IPS DF 6.9 (cell line): ENCODE results near the gene MID2.
"Not testable (repeated sequence)": the region's sequence is repeated elsewhere in the genome, so short reads cannot be mapped to it uniquely, and the experiment has no call there.

ENCODE experiments used
- DNase-seq: peaks from one replicate; pipeline ENCODE4 v3.0.0-alpha.2; 2013; ENCODE audit warnings: low read depth, low spot score
- H3K27ac ChIP-seq: one replicate; pipeline ENCODE4 v1.5.1; 2013; ENCODE audit warnings: low read length, control low read depth
- H3K27me3 ChIP-seq: 2 replicates; pipeline ENCODE4 v1.6.1; 2013; ENCODE audit warnings: mild to moderate bottlenecking, low read length; ENCODE audit not compliant: control insufficient read depth, insufficient read depth
- H3K36me3 ChIP-seq: 2 replicates; pipeline ENCODE4 v1.6.1; 2013; ENCODE audit warnings: low read length; ENCODE audit not compliant: control insufficient read depth, insufficient read depth
- H3K4me1 ChIP-seq: 2 replicates; pipeline ENCODE4 v1.6.1; 2013; ENCODE audit warnings: low read length; ENCODE audit not compliant: control insufficient read depth, insufficient read depth
- H3K4me3 ChIP-seq: 2 replicates; pipeline ENCODE4 v1.5.1; 2013; ENCODE audit warnings: mild to moderate bottlenecking, low read length
- H3K9me3 ChIP-seq: 2 replicates; pipeline ENCODE4 v1.6.1; 2013; ENCODE audit warnings: low read length, inconsistent platforms; ENCODE audit not compliant: control insufficient read depth, insufficient read depth
- WGBS: extraction: QIAGEN DNeasy Blood & Tissue Kit; methylation state at CpG from one replicate; pipeline ENCODE4 v1.1.7; 2013; ENCODE audit warnings: mixed read lengths, missing lambda C conversion rate; ENCODE audit not compliant: insufficient read length, insufficient coverage; 5-methylcytosine and 5-hydroxymethylcytosine counted together

Gene MID2

GRCh38 chrX:107840971-107841370, 15.3 kb downstream of the MID2 start:
- Histone ChIP-seq H3K36me3 (no peaks in the 10 kb centered on the region), H3K4me3 (no peak overlapping the region), H3K9me3 (no peaks in the 10 kb centered on the region), H3K27ac (no peak overlapping the region), H3K27me3 (no peaks in the 10 kb centered on the region), H3K4me1 (no peaks in the 10 kb centered on the region)
- WGBS, result no CpG with 5 or more reads among the region's 15 CpGs
- DNase-seq, result no peak

GRCh38 chrX:107842715-107843400, 17.2 kb downstream of the MID2 start:
- no CpG with 5 or more reads among the region's 6 CpGs for WGBS

GRCh38 chrX:107845625-107846024, 20.0 kb downstream of the MID2 start:
- no peaks in the 10 kb centered on the region for H3K36me3 ChIP-seq
- no peak for DNase-seq
- WGBS, result no CpG with 5 or more reads among the region's 1 CpG
- H3K27me3 ChIP-seq, result no peaks in the 10 kb centered on the region
- H3K9me3 ChIP-seq, result no peaks in the 10 kb centered on the region
- no peaks in the 10 kb centered on the region; the same call in 1 of the 2 replicates for H3K4me1 ChIP-seq
- no peak overlapping the region for H3K27ac ChIP-seq
- H3K4me3 ChIP-seq, result no peak overlapping the region

More at GRCh38 chrX:107842715-107843400, 17.2 kb downstream of the MID2 start:
- H3K4me3 ChIP-seq, result no peak overlapping the region
- no peaks in the 10 kb centered on the region for H3K36me3 ChIP-seq
- H3K27me3 ChIP-seq, result no peaks in the 10 kb centered on the region
- no peaks in the 10 kb centered on the region for H3K4me1 ChIP-seq
- H3K9me3 ChIP-seq, result no peaks in the 10 kb centered on the region
- no peak for DNase-seq
- no peak overlapping the region for H3K27ac ChIP-seq

- WGBS, result no CpG with 5 or more reads among the region's 2 CpGs
- Histone ChIP-seq H3K36me3 (no peaks in the 10 kb centered on the region), H3K9me3 (no peaks in the 10 kb centered on the region), H3K4me1 (no peaks in the 10 kb centered on the region; the same call in 1 of the 2 replicates), H3K27ac (no peak overlapping the region), H3K4me3 (no peak overlapping the region), H3K27me3 (no peaks in the 10 kb centered on the region)
- no peak for DNase-seq
Observed at GRCh38 chrX:107848591-107848990, 22.9 kb downstream of the MID2 start.

GRCh38 chrX:107849747-107850421, 24.2 kb downstream of the MID2 start:
- no CpG with 5 or more reads among the region's 5 CpGs for WGBS
- Histone ChIP-seq H3K27ac (no peak overlapping the region), H3K4me1 (no peaks in the 10 kb centered on the region; the same call in 1 of the 2 replicates), H3K27me3 (no peaks in the 10 kb centered on the region), H3K9me3 (no peaks in the 10 kb centered on the region), H3K36me3 (no peaks in the 10 kb centered on the region), H3K4me3 (no peak overlapping the region)
- DNase-seq, result no peak

- H3K27me3 ChIP-seq, result no peaks in the 10 kb centered on the region
- DNase-seq, result no peak
Observed at GRCh38 chrX:107850422-107850765, 24.7 kb downstream of the MID2 start.

GRCh38 chrX:107851215-107851614, 25.5 kb downstream of the MID2 start:
- no CpG with 5 or more reads among the region's 2 CpGs for WGBS
- Histone ChIP-seq H3K4me3 (no peak overlapping the region), H3K9me3 (no peaks in the 10 kb centered on the region), H3K4me1 (no peaks in the 10 kb centered on the region; the same call in 1 of the 2 replicates), H3K27me3 (no peaks in the 10 kb centered on the region), H3K27ac (no peak overlapping the region), H3K36me3 (no peaks in the 10 kb centered on the region)
- DNase-seq, result no peak

More at GRCh38 chrX:107850422-107850765, 24.7 kb downstream of the MID2 start:
- Histone ChIP-seq H3K4me1 (no peaks in the 10 kb centered on the region; the same call in 1 of the 2 replicates), H3K4me3 (no peak overlapping the region), H3K9me3 (no peaks in the 10 kb centered on the region), H3K27ac (no peak overlapping the region), H3K36me3 (no peaks in the 10 kb centered on the region)
- WGBS, result no CpG with 5 or more reads among the region's 2 CpGs

GRCh38 chrX:107851665-107852064, 26.0 kb downstream of the MID2 start:
- not testable (repeated sequence) for DNase-seq, H3K36me3 ChIP-seq, H3K27me3 ChIP-seq, H3K27ac ChIP-seq, H3K4me3 ChIP-seq, H3K9me3 ChIP-seq, H3K4me1 ChIP-seq
- WGBS, result no CpG with 5 or more reads among the region's 7 CpGs

GRCh38 chrX:107856289-107856688, 30.6 kb downstream of the MID2 start:
- Histone ChIP-seq H3K9me3 (no peaks in the 10 kb centered on the region), H3K4me3 (no peak overlapping the region), H3K4me1 (no peaks in the 10 kb centered on the region; the same call in 1 of the 2 replicates), H3K27ac (no peak overlapping the region), H3K27me3 (no peaks in the 10 kb centered on the region), H3K36me3 (no peaks in the 10 kb centered on the region)
- no peak for DNase-seq

GRCh38 chrX:107857041-107857440, 31.4 kb downstream of the MID2 start:
- H3K27me3 ChIP-seq, H3K4me3 ChIP-seq, H3K9me3 ChIP-seq, H3K4me1 ChIP-seq, H3K36me3 ChIP-seq, H3K27ac ChIP-seq, DNase-seq: not testable (repeated sequence)
- WGBS, result no CpG with 5 or more reads among the region's 5 CpGs

- H3K36me3 ChIP-seq, result no peaks in the 10 kb centered on the region
- no peak overlapping the region for H3K4me3 ChIP-seq
- WGBS, result no CpG with 5 or more reads among the region's 5 CpGs
- H3K27me3 ChIP-seq, result no peaks in the 10 kb centered on the region
- DNase-seq, result no peak
- no peaks in the 10 kb centered on the region for H3K9me3 ChIP-seq
- no peak overlapping the region for H3K27ac ChIP-seq
- H3K4me1 ChIP-seq, result no peaks in the 10 kb centered on the region
Observed at GRCh38 chrX:107857837-107858236, 32.2 kb downstream of the MID2 start.
